ENCODE results near the gene KRTAP19-1. TPM values are rescaled to one million over a fixed set of nuclear protein-coding genes. Genes with fewer than 3 reads are reported as not detected.

Gene KRTAP19-1
- polyA plus RNA-seq, 3 donors = not detected

DNA sequence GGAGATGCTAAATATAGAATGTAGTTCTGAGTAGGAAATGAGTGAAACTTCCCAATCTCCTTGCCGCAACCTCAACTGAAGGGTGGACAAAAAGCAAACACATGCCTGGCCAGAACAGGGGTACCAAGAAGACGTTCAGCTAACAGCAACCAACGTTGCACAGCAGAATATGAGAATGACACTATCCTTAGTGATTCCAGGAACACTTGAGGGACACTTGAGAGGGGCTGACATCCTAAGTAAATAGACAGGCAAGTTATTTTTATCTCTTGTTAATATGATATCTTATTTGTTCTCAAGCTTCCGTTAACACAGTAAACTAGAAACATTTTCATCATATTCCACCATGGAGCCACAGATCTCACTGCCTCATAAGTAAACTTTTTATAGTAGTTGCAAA lies 908 bp downstream of the KRTAP19-1 start:
- Mint-ChIP-seq H3K4me3 (no peak overlapping the region), H3K4me1 (no peaks in the 10 kb centered on the region)
- H3K79me2 ChIP-seq (ENCODE audit: insufficient read depth, low read length) = no peaks in the 10 kb centered on the region

DNA sequence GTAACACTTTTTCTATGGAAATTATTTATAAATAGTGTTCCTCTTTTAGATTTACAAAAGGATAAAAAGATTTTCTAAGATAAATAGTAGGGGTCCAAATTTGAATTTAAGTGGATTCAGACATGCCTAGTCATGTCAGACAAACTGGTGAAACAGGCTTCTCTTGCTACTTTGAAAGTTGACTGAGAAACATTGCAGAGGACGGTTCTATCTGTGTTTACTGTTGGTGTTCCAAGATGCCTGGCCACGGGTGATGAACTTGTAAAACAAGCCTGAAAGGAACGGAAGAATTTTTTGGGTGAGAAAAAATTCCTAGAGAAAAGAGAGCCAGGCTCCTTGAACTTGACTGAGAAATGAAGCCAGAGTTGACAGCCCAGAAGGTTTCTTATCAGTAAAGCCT lies 2.2 kb downstream of the KRTAP19-1 start:
- no peaks in the 10 kb centered on the region for H3K27me3 ChIP-seq (ENCODE audit: control insufficient read depth in 2 of 2, insufficient read depth in 2 of 2, low read length in 2 of 2)
- no peak overlapping the region for H3K4me3 ChIP-seq (replicated peaks in 1 of 3; ENCODE audit: low read depth in 2 of 3, low read length in 3 of 3)
- 61% methylated on average over 3 of the region's 3 CpGs for WGBS (ENCODE audit: insufficient coverage)
- no peak overlapping the region for H3K27ac ChIP-seq (ENCODE audit: low read depth in 1 of 2, low read length in 2 of 2)
- DNase-seq = no peak
- Mint-ChIP-seq H3K9me3 (peaks cover 0 to 2% (median 0%) of the 10 kb centered on the region in 7 donors), H3K4me3 (no peak overlapping the region), H3K4me1 (no peaks in the 10 kb centered on the region), H3K36me3 (no peaks in the 10 kb centered on the region), H3K27me3 (ENCODE audit: low read depth in 3 of 3) (no peaks in the 10 kb centered on the region), H3K27ac (no peak overlapping the region)
- H3K9me3 ChIP-seq (replicated peaks in 1 of 2; ENCODE audit: control insufficient read depth in 1 of 2, insufficient read depth in 1 of 2, low read length in 2 of 2) = no peaks in the 10 kb centered on the region
- H3K79me2 ChIP-seq (ENCODE audit: insufficient read depth, low read length) = no peaks in the 10 kb centered on the region
- no peak overlapping the region for H3K4me2 ChIP-seq (replicated peaks; ENCODE audit: extremely low read depth, low read length, poor library complexity, severe bottlenecking)
- H4K20me1 ChIP-seq (ENCODE audit: insufficient read depth, low read length) = no peaks in the 10 kb centered on the region
- TF ChIP-seq, protein P1, sequence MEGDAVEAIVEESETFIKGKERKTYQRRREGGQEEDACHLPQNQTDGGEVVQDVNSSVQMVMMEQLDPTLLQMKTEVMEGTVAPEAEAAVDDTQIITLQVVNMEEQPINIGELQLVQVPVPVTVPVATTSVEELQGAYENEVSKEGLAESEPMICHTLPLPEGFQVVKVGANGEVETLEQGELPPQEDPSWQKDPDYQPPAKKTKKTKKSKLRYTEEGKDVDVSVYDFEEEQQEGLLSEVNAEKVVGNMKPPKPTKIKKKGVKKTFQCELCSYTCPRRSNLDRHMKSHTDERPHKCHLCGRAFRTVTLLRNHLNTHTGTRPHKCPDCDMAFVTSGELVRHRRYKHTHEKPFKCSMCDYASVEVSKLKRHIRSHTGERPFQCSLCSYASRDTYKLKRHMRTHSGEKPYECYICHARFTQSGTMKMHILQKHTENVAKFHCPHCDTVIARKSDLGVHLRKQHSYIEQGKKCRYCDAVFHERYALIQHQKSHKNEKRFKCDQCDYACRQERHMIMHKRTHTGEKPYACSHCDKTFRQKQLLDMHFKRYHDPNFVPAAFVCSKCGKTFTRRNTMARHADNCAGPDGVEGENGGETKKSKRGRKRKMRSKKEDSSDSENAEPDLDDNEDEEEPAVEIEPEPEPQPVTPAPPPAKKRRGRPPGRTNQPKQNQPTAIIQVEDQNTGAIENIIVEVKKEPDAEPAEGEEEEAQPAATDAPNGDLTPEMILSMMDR (IDR thresholded peaks at IDR 0.05) = no peak
- H2AFZ ChIP-seq (ENCODE audit: insufficient read depth, low read depth, low read length, poor library complexity, severe bottlenecking) = no peak overlapping the region
- H3K9ac ChIP-seq (ENCODE audit: insufficient read depth, low read length, poor library complexity, severe bottlenecking) = no peak overlapping the region
- H3K36me3 ChIP-seq (replicated peaks in 1 of 2; ENCODE audit: control insufficient read depth in 1 of 2, insufficient read depth in 2 of 2, low read length in 2 of 2) = no peaks in the 10 kb centered on the region
- intact Hi-C loops (cut with micrococcal nuclease) = no loop called here
- H3K4me1 ChIP-seq (ENCODE audit: control insufficient read depth in 1 of 2, insufficient read depth in 2 of 2, low read length in 2 of 2) = no peaks in the 10 kb centered on the region

More for the DNA sequence above, 908 bp downstream of the KRTAP19-1 start:
- intact Hi-C loops (cut with micrococcal nuclease) = no loop called here
- Histone ChIP-seq H2AFZ (ENCODE audit: insufficient read depth, low read depth, low read length, poor library complexity, severe bottlenecking) (no peak overlapping the region), H3K27me3 (ENCODE audit: control insufficient read depth in 2 of 2, insufficient read depth in 2 of 2, low read length in 2 of 2) (no peaks in the 10 kb centered on the region), H3K4me1 (ENCODE audit: control insufficient read depth in 1 of 2, insufficient read depth in 2 of 2, low read length in 2 of 2) (no peaks in the 10 kb centered on the region), H3K36me3 (replicated peaks in 1 of 2; ENCODE audit: control insufficient read depth in 1 of 2, insufficient read depth in 2 of 2, low read length in 2 of 2) (no peaks in the 10 kb centered on the region), H3K27ac (ENCODE audit: low read depth in 1 of 2, low read length in 2 of 2) (no peak overlapping the region), H3K4me2 (replicated peaks; ENCODE audit: extremely low read depth, low read length, poor library complexity, severe bottlenecking) (no peak overlapping the region), H3K9me3 (replicated peaks in 1 of 2; ENCODE audit: control insufficient read depth in 1 of 2, insufficient read depth in 1 of 2, low read length in 2 of 2) (no peaks in the 10 kb centered on the region), H4K20me1 (ENCODE audit: insufficient read depth, low read length) (no peaks in the 10 kb centered on the region), H3K4me3 (replicated peaks in 1 of 3; ENCODE audit: low read depth in 2 of 3, low read length in 3 of 3) (no peak overlapping the region), H3K9ac (ENCODE audit: insufficient read depth, low read length, poor library complexity, severe bottlenecking) (no peak overlapping the region)
- TF ChIP-seq, protein P1 (IDR thresholded peaks at IDR 0.05) = no peak
- no peak overlapping the region for H3K27ac Mint-ChIP-seq
- no peak for DNase-seq
- no peaks in the 10 kb centered on the region for H3K27me3 Mint-ChIP-seq (ENCODE audit: low read depth in 3 of 3)
- no peaks in the 10 kb centered on the region for H3K36me3 Mint-ChIP-seq
- 64% methylated on average over 3 of the region's 4 CpGs for WGBS (ENCODE audit: insufficient coverage)
- H3K9me3 Mint-ChIP-seq = peaks cover 0 to 2% (median 0%) of the 10 kb centered on the region in 7 donors
